Amygdala (tissue), 56 donors: ENCODE data around the gene TPP1.

Experiments
- DNase-seq, 56 donors: peaks; one replicate each; lab custom pipeline; 2025; lab: John Stamatoyannopoulos, UW

TPP1 gene

GRCh38 chr11:6599449-6599848 is 19.8 kb downstream of the TPP1 start:
- no peak for DNase-seq

- DNase-seq = no peak
Measured at GRCh38 chr11:6598555-6598954, 20.7 kb downstream of the TPP1 start.

GRCh38 chr11:6596239-6596877 is 22.9 kb downstream of the TPP1 start:
- DNase-seq = peak in 15 of 56 donors; percentile 10 to 73 (median 35)

- DNase-seq = no peak
Measured at GRCh38 chr11:6594142-6594768, 25.0 kb downstream of the TPP1 start.

- no peak for DNase-seq
Measured at GRCh38 chr11:6588018-6588417, 31.2 kb downstream of the TPP1 start.

- peak in 25 of 56 donors; percentile 17 to 80 (median 51) for DNase-seq
Measured at GRCh38 chr11:6587360-6587953, 31.8 kb downstream of the TPP1 start.

- DNase-seq = peak in 17 of 56 donors; percentile 26 to 64 (median 53)
Measured at GRCh38 chr11:6586434-6587359, 32.5 kb downstream of the TPP1 start.

GRCh38 chr11:6584528-6584927 is 34.7 kb downstream of the TPP1 start:
- no peak for DNase-seq

- DNase-seq = no peak
Measured at GRCh38 chr11:6583584-6583983, 35.6 kb downstream of the TPP1 start.

GRCh38 chr11:6579681-6580080 is 39.5 kb downstream of the TPP1 start:
- DNase-seq = peak in 8 of 56 donors; percentile 15 to 44 (median 32)

- no peak for DNase-seq
Measured at GRCh38 chr11:6578134-6578533, 41.1 kb downstream of the TPP1 start.

GRCh38 chr11:6576471-6577373 is 42.5 kb downstream of the TPP1 start:
- peak in 54 of 56 donors; percentile 27 to 95 (median 77) for DNase-seq

GRCh38 chr11:6574816-6575715 is 44.2 kb downstream of the TPP1 start:
- no peak for DNase-seq

- no peak for DNase-seq
Measured at GRCh38 chr11:6572215-6572614, 47.0 kb downstream of the TPP1 start.

GRCh38 chr11:6571434-6572008 is 47.7 kb downstream of the TPP1 start:
- no peak for DNase-seq

- DNase-seq = peak in 1 of 56 donors; percentile 15
Measured at GRCh38 chr11:6570691-6571427, 48.4 kb downstream of the TPP1 start.

- no peak for DNase-seq
Measured at GRCh38 chr11:6569706-6570105, 49.5 kb downstream of the TPP1 start.
